Choroid plexus epithelial cell (primary cell): Measurements from ENCODE around the gene MAPKAP1.
A peak's percentile ranks its signal among the peaks of the same experiment; 100 is the strongest.

Experiments
- DNase-seq: peaks from one replicate; pipeline ENCODE4 v3.0.0-alpha.2; 2010; ENCODE audit warnings: low read depth
- H3K4me3 ChIP-seq: 2 replicates; pipeline ENCODE4 v1.5.1; 2011; ENCODE audit warnings: low read depth, mild to moderate bottlenecking, control low read depth, low read length, moderate library complexity
- CTCF ChIP-seq: conservative IDR thresholded peaks from 2 replicates; pipeline ENCODE4 v1.5.1; 2011; ENCODE audit warnings: low read depth, mild to moderate bottlenecking, control low read depth, inconsistent platforms, low read length, moderate library complexity

The MAPKAP1 gene

GRCh38 chr9:125485471-125486151, 221.4 kb downstream of the MAPKAP1 start:
- H3K4me3 ChIP-seq, result no peak overlapping the region
- DNase-seq, result no peak
- no peak for TF ChIP-seq CTCF

GRCh38 chr9:125484350-125485282, 222.4 kb downstream of the MAPKAP1 start:
- DNase-seq, result peak; percentile 81
- H3K4me3 ChIP-seq, result no peak overlapping the region
- no peak for TF ChIP-seq CTCF

DNA sequence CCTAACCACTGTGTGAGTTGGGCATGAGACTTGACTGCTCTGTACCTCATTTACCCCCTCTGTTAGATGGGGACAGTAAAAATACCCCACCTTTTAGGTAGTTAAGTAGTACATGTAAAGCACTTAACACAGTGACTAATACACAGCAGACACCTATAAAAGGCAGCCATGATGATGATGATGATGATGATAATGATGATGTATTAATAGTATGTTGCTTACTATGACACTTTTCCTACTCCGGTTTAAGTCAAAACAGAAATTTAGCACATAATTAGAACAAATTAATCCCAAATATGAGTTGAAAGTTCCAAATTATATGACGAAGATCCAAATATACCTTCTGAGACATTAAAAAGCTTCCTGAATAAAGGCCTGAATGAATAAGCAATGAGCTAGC, 223.3 kb downstream of the MAPKAP1 start:
- no peak overlapping the region for H3K4me3 ChIP-seq
- TF ChIP-seq CTCF, result no peak
- DNase-seq, result no peak

- no peak overlapping the region for H3K4me3 ChIP-seq
- no peak for DNase-seq
- no peak for TF ChIP-seq CTCF
Measured at GRCh38 chr9:125479846-125480615, 227.0 kb downstream of the MAPKAP1 start.

DNA sequence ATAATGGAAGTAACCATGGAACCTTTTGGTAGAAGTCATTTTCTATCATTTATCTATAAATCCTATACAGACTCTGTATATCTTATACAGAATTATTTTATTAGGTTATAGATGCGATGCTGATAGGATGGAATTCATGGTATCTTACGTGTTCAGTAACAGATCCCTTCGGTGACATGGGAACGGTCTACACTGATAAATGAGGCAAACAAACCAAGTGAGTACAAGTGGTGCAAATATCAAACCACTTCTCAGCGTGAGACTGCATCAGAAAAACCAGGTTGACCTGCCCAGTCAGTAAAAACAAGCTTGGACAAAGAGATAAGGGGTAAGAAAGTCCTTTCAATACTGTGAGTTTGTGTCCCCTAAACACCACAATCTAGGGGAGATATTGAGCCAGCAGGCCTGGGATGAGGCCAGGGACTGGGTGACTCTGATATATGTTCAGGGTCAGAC, 229.9 kb downstream of the MAPKAP1 start:
- no peak for DNase-seq
- TF ChIP-seq CTCF, result no peak
- H3K4me3 ChIP-seq, result no peak overlapping the region

GRCh38 chr9:125476645-125477044, 230.4 kb downstream of the MAPKAP1 start:
- no peak for TF ChIP-seq CTCF
- no peak overlapping the region for H3K4me3 ChIP-seq
- no peak for DNase-seq
